AG04450 (cell line): ENCODE results near the gene RASA3. TPM values are rescaled to one million over a fixed set of nuclear protein-coding genes. Genes with fewer than 3 reads are reported as not detected.

Source experiments
- CTCF ChIA-PET: fragments of 300-600, 350-600 bp; formaldehyde crosslinking; extraction: SDS; loops from one replicate; lab custom pipeline; 2022; ENCODE audit warnings: antibody characterized with exemption, inconsistent platforms; lab: Charles Lee
- POLR2A ChIA-PET: fragments of 350-600 bp; formaldehyde crosslinking; extraction: SDS; loops from one replicate; lab custom pipeline; 2021; ENCODE audit warnings: antibody characterized with exemption, inconsistent platforms; lab: Yijun Ruan, JAX
- DNase-seq: peaks from one replicate; pipeline ENCODE4 v3.0.0-alpha.2; 2011; ENCODE audit warnings: low read depth, low spot score
- H3K27ac ChIP-seq: one replicate; pipeline ENCODE4 v1.5.1; 2012; ENCODE audit warnings: low read depth, low read length, control low read depth
- H3K27me3 ChIP-seq: one replicate; pipeline ENCODE4 v1.6.0; 2012; ENCODE audit warnings: low read length; ENCODE audit not compliant: control insufficient read depth, insufficient read depth
- H3K4me3 ChIP-seq: 2 replicates; pipeline ENCODE4 v1.5.1; 2011; ENCODE audit warnings: mild to moderate bottlenecking, low read depth, low read length, control low read depth
- H3K9me3 ChIP-seq: 2 replicates; pipeline ENCODE4 v1.5.1; 2012; ENCODE audit warnings: low read length; ENCODE audit not compliant: control insufficient read depth, insufficient read depth
- polyA plus RNA-seq: library from polyadenylated mRNA; depleted of rRNA; stranded (reverse); fragments of >200 nt; gene quantifications from 2 replicates; pipeline ENCODE4 v1.2.3, GENCODE V29; 2011
- TF ChIP-seq, protein P1 (sequence below): IDR thresholded peaks from 2 replicates; pipeline ENCODE4 v1.5.1; 2011; ENCODE audit warnings: low read depth, low read length, control low read depth, inconsistent platforms

Gene RASA3
- polyA plus RNA-seq, 1 experiment = 25.2 TPM

DNA sequence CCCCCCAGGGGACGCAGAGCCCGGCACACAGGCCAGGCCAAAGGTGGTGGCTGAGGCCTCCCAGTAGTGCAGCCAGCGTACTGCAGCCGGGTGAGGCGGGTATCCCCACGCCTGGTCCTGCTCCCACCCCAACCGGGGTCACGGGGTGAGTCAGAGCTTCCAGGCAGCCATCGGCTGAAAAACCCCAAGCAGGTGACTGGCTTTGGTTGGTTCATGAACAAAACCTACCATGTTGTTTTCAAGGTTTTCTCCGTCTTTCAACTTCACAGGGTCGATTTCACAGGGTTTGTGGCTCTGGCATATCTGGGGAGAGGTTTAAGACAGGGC is 116.5 kb downstream of the RASA3 start:
- Histone ChIP-seq H3K9me3 (no peaks in the 10 kb centered on the region; the same call in 1 of the 2 replicates), H3K4me3 (no peak overlapping the region), H3K27me3 (no peaks in the 10 kb centered on the region), H3K27ac (no peak overlapping the region)
- POLR2A ChIA-PET = no interaction called here
- CTCF ChIA-PET = interaction anchor here (0.7 kb wide), 1 partner anchor 10 kb away, joined by 3 read pairs; no protein-coding TSS in a partner anchor
- no peak for DNase-seq
- TF ChIP-seq, protein P1, sequence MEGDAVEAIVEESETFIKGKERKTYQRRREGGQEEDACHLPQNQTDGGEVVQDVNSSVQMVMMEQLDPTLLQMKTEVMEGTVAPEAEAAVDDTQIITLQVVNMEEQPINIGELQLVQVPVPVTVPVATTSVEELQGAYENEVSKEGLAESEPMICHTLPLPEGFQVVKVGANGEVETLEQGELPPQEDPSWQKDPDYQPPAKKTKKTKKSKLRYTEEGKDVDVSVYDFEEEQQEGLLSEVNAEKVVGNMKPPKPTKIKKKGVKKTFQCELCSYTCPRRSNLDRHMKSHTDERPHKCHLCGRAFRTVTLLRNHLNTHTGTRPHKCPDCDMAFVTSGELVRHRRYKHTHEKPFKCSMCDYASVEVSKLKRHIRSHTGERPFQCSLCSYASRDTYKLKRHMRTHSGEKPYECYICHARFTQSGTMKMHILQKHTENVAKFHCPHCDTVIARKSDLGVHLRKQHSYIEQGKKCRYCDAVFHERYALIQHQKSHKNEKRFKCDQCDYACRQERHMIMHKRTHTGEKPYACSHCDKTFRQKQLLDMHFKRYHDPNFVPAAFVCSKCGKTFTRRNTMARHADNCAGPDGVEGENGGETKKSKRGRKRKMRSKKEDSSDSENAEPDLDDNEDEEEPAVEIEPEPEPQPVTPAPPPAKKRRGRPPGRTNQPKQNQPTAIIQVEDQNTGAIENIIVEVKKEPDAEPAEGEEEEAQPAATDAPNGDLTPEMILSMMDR = no peak

DNA sequence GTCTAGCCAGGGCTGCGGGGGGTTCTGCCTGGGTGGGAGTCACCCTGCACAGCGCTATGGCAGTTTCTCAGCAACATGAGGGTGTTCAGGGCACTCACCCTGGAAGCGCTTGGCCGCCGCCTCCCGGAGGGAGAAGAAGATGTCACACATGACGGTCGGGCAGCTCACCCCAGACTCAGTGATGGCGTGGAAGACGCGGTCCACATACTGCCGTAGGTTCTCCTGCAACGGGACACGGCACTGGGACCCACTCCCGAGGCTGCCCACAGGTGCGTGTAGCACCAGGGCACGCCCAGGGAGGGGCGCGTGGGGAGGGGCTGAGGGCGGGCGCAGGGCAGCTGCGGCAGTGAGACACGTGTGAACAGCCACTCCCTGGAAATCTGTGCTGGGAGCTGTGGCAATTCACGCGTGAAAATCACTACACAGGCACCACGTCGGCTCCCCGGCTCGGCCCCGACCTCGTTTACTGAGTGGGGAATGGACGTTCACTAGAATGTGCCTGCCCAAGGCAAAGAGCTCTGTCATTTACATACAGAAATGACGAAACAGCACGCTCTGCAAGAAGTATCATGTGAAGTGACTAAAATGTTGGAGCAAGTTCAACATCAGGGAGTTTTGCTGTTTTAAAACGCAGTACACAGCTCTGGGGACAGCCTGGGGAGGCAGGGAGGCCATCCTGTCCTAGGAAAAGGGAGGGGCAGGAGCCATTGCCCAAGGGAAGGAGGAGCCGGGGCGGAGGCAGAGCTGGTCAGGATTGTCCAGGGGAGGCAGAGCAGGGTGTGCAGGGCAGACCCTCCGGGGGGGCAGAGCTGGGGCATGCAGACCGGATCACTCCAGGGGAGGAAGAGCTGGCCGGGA is 117.1 kb downstream of the RASA3 start:
- no peak overlapping the region for H3K4me3 ChIP-seq
- ChIA-PET CTCF (interaction anchor here (0.7 kb wide), 1 partner anchor 11 kb away, joined by 3 read pairs; no protein-coding TSS in a partner anchor), POLR2A (interaction anchor here (0.6 kb wide), 1 partner anchor 189 kb away, joined by 4 read pairs; no protein-coding TSS in a partner anchor)
- no peaks in the 10 kb centered on the region for H3K27me3 ChIP-seq
- TF ChIP-seq, protein P1 = no peak
- no peaks in the 10 kb centered on the region; the same call in 1 of the 2 replicates for H3K9me3 ChIP-seq
- DNase-seq = no peak
- no peak overlapping the region for H3K27ac ChIP-seq

DNA sequence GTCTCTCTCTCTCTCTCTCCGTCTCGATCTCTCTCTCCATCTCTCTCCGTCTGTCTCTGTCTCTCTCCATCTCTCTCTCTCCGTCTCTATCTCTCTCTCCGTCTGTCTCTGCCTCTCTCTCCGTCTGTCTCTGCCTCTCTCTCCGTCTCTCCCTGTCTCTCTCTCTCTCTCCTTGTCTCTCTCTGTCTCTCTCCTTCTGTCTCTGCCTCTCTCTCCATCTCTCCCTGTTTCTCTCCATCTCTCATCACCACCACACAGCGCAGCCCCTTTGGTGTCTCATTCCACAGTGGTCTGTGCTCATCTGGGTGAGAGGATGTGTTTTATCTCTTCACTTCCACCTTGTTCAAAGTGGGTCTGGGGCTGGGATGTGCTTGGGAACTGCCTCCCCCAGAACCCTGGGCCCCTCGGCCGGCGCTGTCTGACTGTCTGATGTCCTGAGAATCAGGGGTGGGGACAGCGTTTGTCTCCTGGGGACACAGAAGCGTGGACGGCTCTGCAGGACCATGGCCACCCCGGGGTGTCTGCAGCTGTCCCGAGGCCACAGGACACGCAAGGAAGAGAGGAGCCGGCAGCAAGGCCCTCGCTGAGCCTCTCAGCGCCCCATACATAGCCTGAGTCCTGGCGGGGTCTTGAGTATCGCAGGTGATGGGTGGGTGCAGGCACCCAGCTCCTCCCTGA is 118.3 kb downstream of the RASA3 start:
- no peaks in the 10 kb centered on the region; the same call in 1 of the 2 replicates for H3K9me3 ChIP-seq
- POLR2A ChIA-PET = no interaction called here
- no peak overlapping the region for H3K27ac ChIP-seq
- no peak for DNase-seq
- CTCF ChIA-PET = no interaction called here
- TF ChIP-seq, protein P1 = no peak
- H3K27me3 ChIP-seq = no peaks in the 10 kb centered on the region
- no peak overlapping the region for H3K4me3 ChIP-seq

DNA sequence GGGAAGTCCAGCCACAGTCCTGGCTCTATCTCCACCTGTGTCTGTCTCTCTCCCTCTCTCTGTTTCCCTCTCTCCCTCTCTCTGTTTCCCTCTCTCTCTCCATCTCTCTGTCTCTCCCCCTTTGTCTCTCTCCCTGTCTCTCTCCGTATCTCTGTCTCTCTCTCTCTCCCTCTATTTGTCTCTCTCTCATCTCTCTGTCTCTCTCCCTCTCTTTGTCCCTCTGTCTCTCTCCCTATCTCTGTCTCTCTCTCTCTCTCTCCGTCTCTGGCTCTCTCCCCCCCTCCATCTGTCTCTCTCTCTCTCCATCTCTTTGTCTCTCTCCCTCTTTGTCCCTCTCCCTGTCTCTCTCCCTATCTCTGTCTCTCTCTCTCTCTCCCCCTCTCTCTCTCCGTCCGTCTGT is 119.1 kb downstream of the RASA3 start:
- H3K27ac ChIP-seq = no peak overlapping the region
- no peak for DNase-seq
- TF ChIP-seq, protein P1 = no peak
- H3K27me3 ChIP-seq = no peaks in the 10 kb centered on the region
- POLR2A ChIA-PET = no interaction called here
- CTCF ChIA-PET = no interaction called here
- H3K9me3 ChIP-seq = no peaks in the 10 kb centered on the region; the same call in 1 of the 2 replicates
- H3K4me3 ChIP-seq = no peak overlapping the region

DNA sequence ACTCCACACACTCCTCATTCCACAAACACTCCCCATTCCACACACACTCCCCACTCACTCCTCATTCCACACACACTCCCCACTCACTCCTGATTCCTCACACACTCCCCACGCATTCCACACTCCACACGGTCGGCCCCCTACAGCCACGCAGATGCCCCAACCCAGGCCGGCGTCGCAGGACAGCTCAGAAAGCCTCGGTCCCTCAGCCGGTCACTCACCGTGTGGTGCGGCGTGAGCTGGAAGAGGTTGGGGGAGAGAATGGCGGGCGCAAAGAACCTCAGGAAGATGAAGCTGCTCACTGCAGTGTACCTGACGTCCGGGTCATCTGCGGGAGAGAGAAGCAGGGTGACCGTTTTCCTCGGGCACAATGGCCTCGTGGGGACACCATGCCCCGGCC is 119.5 kb downstream of the RASA3 start:
- H3K9me3 ChIP-seq = no peaks in the 10 kb centered on the region; the same call in 1 of the 2 replicates
- POLR2A ChIA-PET = no interaction called here
- no peaks in the 10 kb centered on the region for H3K27me3 ChIP-seq
- H3K27ac ChIP-seq = no peak overlapping the region
- DNase-seq = no peak
- H3K4me3 ChIP-seq = no peak overlapping the region
- CTCF ChIA-PET = no interaction called here
- TF ChIP-seq, protein P1 = no peak
